Rectal smooth muscle tissue (tissue), 1 donor: ENCODE results near the gene CTIF.

ENCODE experiments used
- H3K27ac ChIP-seq: one replicate; pipeline ENCODE4 v1.7.0; 2013; ENCODE audit warnings: low read depth, low read length, inconsistent platforms
- H3K27me3 ChIP-seq: one replicate; pipeline ENCODE4 v1.7.0; 2013; ENCODE audit warnings: low read length; ENCODE audit not compliant: control insufficient read depth, insufficient read depth
- H3K36me3 ChIP-seq: one replicate; pipeline ENCODE4 v1.7.0; 2013; ENCODE audit warnings: low read length; ENCODE audit not compliant: control insufficient read depth, insufficient read depth
- H3K4me1 ChIP-seq: one replicate; pipeline ENCODE4 v1.7.0; 2013; ENCODE audit warnings: low read length; ENCODE audit not compliant: control insufficient read depth, insufficient read depth
- H3K4me3 ChIP-seq: one replicate; pipeline ENCODE4 v1.7.0; 2013; ENCODE audit warnings: low read length
- H3K9ac ChIP-seq: one replicate; pipeline ENCODE4 v1.7.0; 2013; ENCODE audit warnings: low read length

CTIF gene

DNA sequence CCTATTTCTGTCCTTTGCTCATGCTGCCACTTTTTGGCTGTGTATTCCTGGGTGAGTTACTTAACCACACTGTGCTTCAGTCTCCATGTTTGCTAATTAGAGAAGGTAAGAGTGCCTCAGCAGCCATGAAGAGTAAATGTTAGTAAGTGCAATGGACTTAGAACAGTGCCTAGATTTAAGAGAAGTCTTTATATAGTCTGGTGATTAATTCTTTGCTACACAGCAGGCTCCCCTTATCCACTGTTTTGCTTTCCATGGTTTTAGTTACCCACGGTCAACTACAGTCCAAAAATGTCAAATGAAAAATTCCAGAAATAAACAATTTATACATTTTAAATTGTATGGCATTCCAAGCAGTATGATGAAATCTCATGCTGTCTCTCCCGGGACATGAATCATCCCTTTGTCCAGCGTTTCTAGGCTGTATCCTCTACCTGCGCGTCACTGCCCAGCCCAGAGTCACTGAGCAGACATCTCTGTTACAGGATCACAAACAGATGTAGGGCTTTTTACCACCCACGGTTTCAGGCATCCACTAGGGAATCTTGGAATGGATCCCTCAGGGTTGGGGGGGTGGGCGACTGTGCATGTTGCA, 91.0 kb downstream of the CTIF start:
- Histone ChIP-seq H3K27me3 (no peaks in the 10 kb centered on the region), H3K9ac (no peak overlapping the region), H3K4me1 (peaks cover 3% of the 10 kb centered on the region), H3K27ac (no peak overlapping the region), H3K4me3 (no peak overlapping the region), H3K36me3 (no peaks in the 10 kb centered on the region)

DNA sequence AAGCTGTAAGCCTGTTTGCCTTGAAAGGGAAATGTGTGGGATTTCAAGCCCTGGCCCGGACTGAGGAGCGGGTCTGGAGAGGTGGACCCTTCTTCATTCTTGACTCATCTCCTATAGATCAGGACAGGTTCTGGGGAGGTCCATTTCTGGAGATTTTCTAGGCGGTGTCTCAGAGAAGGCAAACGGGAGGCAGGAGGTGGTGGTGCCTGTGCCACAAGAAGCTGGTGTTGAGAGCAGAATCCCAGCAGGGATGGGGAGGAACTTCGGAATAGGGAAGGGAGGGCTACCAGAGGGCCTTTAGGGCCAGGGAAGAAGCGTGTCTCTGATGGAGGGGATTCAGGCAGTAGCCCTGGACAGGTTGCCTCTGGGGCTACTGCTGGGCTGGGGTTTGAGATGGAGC, 93.0 kb downstream of the CTIF start:
- no peaks in the 10 kb centered on the region for H3K36me3 ChIP-seq
- H3K27me3 ChIP-seq: no peaks in the 10 kb centered on the region
- no peak overlapping the region for H3K4me3 ChIP-seq
- H3K4me1 ChIP-seq: peaks cover 3% of the 10 kb centered on the region
- no peak overlapping the region for H3K27ac ChIP-seq
- no peak overlapping the region for H3K9ac ChIP-seq

DNA sequence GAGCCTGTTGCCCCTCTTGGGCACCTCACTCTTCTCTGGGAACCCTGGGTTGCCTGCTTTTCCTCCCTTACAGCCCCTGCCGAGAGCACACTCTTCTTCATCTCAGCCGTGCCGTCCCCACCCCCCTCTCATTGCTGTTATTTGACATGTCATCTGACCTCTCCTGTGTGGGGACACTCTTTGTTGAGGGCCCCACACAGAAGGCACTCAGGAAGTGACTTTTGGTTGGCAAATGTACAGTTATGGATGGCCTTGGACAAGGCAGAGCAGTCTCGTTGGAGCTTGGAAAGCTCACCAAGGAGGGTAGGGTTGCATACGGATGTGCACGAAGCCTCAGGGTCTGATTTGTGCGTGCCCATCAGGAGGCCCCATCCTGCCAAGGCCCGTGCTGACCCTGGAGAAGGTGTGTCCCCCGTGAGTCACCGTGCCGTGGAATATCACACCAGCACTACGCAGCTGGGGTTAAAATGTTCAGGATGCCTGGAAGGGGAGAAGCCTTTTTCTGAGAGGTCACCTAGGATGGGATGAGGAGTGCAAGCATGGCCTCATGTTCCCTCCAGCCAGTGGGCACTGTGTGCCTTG, 93.9 kb downstream of the CTIF start:
- no peaks in the 10 kb centered on the region for H3K27me3 ChIP-seq
- H3K27ac ChIP-seq: no peak overlapping the region
- H3K9ac ChIP-seq: no peak overlapping the region
- no peak overlapping the region for H3K4me3 ChIP-seq
- H3K4me1 ChIP-seq: peaks cover 3% of the 10 kb centered on the region
- H3K36me3 ChIP-seq: no peaks in the 10 kb centered on the region

DNA sequence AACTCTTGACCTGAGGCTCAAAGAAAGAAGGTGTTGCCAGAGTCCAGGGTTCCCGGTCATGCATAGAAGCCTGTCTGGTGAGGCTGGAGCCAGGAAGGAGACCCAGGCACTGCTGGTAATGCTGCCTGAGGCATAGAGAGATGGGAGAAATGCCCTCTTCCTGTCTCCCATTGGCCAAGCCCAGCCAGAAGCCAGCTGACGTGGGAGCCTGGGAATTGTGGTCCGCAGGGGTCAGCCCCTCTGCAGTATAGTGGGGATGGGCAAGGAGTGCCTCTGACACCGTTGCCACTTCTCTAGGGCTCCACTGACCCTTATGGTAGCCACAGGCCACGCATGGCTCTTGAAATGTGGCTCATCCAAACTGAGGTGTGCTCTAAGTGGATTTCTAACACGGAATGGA, 95.7 kb downstream of the CTIF start:
- Histone ChIP-seq H3K4me1 (peaks cover 2% of the 10 kb centered on the region), H3K36me3 (no peaks in the 10 kb centered on the region), H3K4me3 (no peak overlapping the region), H3K9ac (no peak overlapping the region), H3K27me3 (no peaks in the 10 kb centered on the region), H3K27ac (no peak overlapping the region)

GRCh38 chr18:48634975-48635374, 96.1 kb downstream of the CTIF start:
- Histone ChIP-seq H3K4me1 (no peaks in the 10 kb centered on the region), H3K9ac (no peak overlapping the region), H3K4me3 (no peak overlapping the region), H3K27ac (no peak overlapping the region), H3K27me3 (no peaks in the 10 kb centered on the region), H3K36me3 (no peaks in the 10 kb centered on the region)

DNA sequence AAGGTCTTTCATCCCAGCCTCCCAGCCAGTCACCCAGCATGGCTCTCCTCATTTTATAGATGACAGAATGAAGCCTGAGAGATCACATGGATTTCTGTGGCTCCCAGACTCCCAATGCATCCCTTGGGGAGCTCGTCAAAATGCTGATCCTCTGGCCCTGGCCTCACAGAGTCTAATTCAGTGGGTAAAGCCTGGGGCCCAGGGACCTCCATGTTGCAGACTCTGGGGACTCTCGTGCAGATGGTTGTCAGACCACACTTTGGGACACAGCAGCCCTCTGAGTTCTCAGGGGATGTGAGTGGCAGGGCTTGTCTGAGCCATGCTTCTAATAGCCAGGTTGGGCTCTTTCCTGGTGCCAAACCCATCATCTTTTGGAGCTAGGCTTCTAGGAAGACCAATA, 97.0 kb downstream of the CTIF start:
- Histone ChIP-seq H3K4me3 (no peak overlapping the region), H3K27me3 (no peaks in the 10 kb centered on the region), H3K4me1 (no peaks in the 10 kb centered on the region), H3K27ac (no peak overlapping the region), H3K36me3 (peaks cover 3% of the 10 kb centered on the region), H3K9ac (no peak overlapping the region)

DNA sequence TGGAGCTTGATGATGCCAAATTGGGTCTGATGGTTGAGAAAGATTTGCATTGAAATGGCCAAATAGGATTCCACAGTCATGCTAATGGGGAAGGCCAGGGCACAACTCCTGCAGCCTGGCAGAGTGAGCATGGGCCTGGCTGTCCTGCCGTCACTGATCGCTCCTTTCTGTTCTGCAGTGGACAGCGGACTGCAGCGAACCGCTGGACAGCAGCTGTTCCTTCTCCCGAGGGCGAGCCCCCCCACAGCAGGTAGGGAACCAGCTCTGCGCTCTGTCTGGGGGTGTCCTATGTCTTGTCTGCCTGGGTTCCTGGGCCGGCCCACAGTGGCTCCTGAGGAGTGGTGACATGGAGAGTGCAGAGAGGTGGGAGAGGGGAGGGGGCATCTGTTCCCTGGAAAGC, 97.6 kb downstream of the CTIF start:
- no peaks in the 10 kb centered on the region for H3K4me1 ChIP-seq
- no peak overlapping the region for H3K9ac ChIP-seq
- H3K36me3 ChIP-seq: peaks cover 3% of the 10 kb centered on the region
- no peaks in the 10 kb centered on the region for H3K27me3 ChIP-seq
- H3K4me3 ChIP-seq: no peak overlapping the region
- H3K27ac ChIP-seq: no peak overlapping the region

GRCh38 chr18:48637081-48637990, 98.5 kb downstream of the CTIF start:
- Histone ChIP-seq H3K9ac (no peak overlapping the region), H3K27ac (no peak overlapping the region), H3K36me3 (peaks cover 3% of the 10 kb centered on the region), H3K27me3 (no peaks in the 10 kb centered on the region), H3K4me3 (no peak overlapping the region), H3K4me1 (no peaks in the 10 kb centered on the region)

DNA sequence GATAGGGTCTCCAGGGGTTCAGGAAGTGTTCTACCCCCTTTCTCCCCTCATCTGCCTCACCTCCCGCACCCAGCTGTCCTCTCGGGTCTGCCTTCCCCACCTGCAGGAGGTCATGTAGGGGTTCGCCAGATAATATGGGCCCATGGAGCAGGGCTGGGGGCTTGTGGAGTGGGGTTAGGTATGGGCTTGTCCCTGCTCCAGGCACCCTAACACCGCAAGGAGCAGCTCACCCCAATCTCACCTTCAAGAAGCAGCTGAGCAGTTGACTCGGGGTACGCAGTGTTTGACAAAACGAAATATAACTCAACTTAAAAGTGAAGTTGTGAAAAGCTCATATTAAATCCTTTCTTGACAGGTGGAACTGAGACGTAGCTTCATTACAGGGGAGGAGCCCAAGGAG, 99.6 kb downstream of the CTIF start:
- Histone ChIP-seq H3K36me3 (peaks cover 3% of the 10 kb centered on the region), H3K27me3 (no peaks in the 10 kb centered on the region), H3K4me3 (no peak overlapping the region), H3K27ac (no peak overlapping the region), H3K4me1 (no peaks in the 10 kb centered on the region), H3K9ac (no peak overlapping the region)

- H3K9ac ChIP-seq: no peak overlapping the region
- H3K27me3 ChIP-seq: no peaks in the 10 kb centered on the region
- H3K36me3 ChIP-seq: peaks cover 3% of the 10 kb centered on the region
- no peak overlapping the region for H3K27ac ChIP-seq
- no peak overlapping the region for H3K4me3 ChIP-seq
- H3K4me1 ChIP-seq: no peaks in the 10 kb centered on the region
Measured at GRCh38 chr18:48638896-48639771, 100.3 kb downstream of the CTIF start.

GRCh38 chr18:48639772-48640432, 101.1 kb downstream of the CTIF start:
- H3K4me1 ChIP-seq: no peaks in the 10 kb centered on the region
- H3K9ac ChIP-seq: no peak overlapping the region
- no peak overlapping the region for H3K4me3 ChIP-seq
- no peaks in the 10 kb centered on the region for H3K27me3 ChIP-seq
- H3K36me3 ChIP-seq: peaks cover 3% of the 10 kb centered on the region
- no peak overlapping the region for H3K27ac ChIP-seq
